ENCODE results near the gene MAD1L1.

The MAD1L1 gene

DNA sequence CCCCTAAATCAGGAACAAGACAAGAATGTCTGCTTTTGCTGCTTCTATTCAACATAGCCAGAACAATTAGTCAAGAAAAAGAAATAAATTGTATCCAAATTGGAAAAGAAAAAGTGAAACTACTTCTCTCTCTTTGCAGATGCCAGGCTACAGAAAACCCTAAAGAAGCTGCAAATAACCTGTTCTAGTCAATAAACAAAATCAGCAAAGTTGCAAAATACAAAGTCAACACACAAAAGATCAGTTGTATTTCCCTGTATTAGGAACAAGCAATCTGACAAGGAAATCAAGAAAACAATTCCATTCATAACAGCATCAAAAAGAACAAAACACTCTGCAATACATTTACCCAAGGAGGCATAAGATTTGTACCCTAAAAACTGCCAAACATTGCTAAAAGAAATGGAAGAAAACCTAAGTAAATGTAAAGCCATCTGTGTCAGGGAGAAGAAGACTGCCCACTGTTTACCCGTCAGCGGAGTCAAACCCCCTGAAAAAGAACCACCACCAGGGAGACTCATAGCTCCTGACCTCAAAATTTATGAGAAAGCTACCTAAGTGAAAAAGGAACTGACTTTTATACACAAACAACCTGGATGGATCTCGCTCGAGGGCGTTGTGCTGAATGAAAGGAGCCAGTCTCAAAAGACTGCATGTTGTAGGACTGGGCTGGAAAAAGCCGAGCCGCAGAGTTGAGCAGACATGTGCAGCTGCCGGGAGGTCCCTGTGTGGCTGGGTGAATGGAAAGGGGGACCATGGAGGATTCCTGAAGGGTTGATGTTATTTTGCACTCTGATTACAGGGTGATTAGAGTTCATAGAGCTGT lies 263.1 kb downstream of the MAD1L1 start:
- 97% methylated on average over 8 of the region's 8 CpGs for WGBS
- H3K4ac ChIP-seq (ENCODE audit: low read depth in 1 of 2, low read length in 2 of 2), result no peak overlapping the region

DNA sequence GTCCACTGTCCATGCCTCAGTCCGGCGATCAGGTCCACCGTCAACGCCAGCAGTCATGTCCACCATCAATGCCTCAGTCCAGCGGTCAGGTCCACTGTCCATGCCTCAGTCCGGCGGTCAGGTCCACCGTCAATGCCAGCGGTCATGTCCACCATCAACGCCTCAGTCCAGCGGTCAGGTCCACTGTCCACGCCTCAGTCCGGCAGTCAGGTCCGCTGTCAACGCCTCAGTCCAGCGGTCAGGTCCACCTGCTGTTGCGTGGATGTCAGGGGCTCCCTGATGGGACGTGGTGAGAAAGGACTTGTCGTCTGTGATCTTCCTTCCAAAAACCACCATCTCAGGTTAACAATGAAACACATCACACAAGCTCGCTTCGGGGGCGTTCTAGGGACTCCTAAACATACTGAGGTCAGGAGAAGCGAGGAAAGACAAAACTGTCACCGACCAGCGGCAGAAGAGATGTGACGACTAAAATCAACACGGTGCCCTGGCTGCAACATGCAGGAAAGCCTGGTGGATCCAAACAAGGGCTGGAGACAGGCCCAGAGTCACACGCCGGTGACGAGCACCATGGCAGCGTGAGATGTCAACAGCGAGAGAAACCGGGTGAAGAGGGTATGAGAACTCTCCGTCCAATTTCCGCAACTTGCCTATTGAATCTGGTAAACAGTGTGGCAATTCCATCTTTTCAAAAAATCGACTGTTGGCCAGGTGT lies 264.2 kb downstream of the MAD1L1 start:
- H4K8ac ChIP-seq (ENCODE audit: low read length), result no peak overlapping the region
- H2BK12ac ChIP-seq (ENCODE audit: low read length in 2 of 2), result no peak overlapping the region
- H2AK5ac ChIP-seq (ENCODE audit: low read length, severe bottlenecking), result no peak overlapping the region
- DNase-seq, result no peak
- no peaks in the 10 kb centered on the region for H3K27me3 ChIP-seq (ENCODE audit: control insufficient read depth in 1 of 2, insufficient read depth in 1 of 2, low read length in 2 of 2)
- no peak overlapping the region for H2BK5ac ChIP-seq (ENCODE audit: low read depth, low read length, poor library complexity, severe bottlenecking)
- no peak overlapping the region for H2BK120ac ChIP-seq (ENCODE audit: low read depth, low read length)
- no peak overlapping the region for H3K23ac ChIP-seq (ENCODE audit: low read length in 2 of 2)
- H2BK15ac ChIP-seq (ENCODE audit: low read depth, poor library complexity, severe bottlenecking), result no peak overlapping the region
- no peak overlapping the region for H3K9ac ChIP-seq (ENCODE audit: low read length)
- H3K4me1 ChIP-seq (ENCODE audit: control insufficient read depth, insufficient read depth, low read depth, low read length), result peaks cover 1% of the 10 kb centered on the region
- no peak overlapping the region for H3K4me2 ChIP-seq (ENCODE audit: low read length, poor library complexity, severe bottlenecking)
- peaks cover 6% of the 10 kb centered on the region for H3K79me1 ChIP-seq (replicated peaks; ENCODE audit: low read length, poor library complexity, severe bottlenecking)
- no peak overlapping the region for H3K14ac ChIP-seq (ENCODE audit: low read length in 2 of 2)
- no peak overlapping the region for H3K4ac ChIP-seq (ENCODE audit: low read depth in 1 of 2, low read length in 2 of 2)
- H3K18ac ChIP-seq (ENCODE audit: low read depth in 1 of 2, low read length in 2 of 2), result no peak overlapping the region
- 97% methylated on average over 36 of the region's 36 CpGs for WGBS
- peaks cover 18 to 51% of the 10 kb centered on the region in 2 experiments for H3K36me3 ChIP-seq (ENCODE audit: control insufficient read depth in 1 of 2, insufficient read depth in 2 of 2, low read depth in 1 of 2, low read length in 2 of 2)
- H2AFZ ChIP-seq (ENCODE audit: low read depth, low read length), result no peak overlapping the region
- H3K27ac ChIP-seq (ENCODE audit: low read length, poor library complexity, severe bottlenecking), result no peak overlapping the region
- H3K4me3 ChIP-seq (ENCODE audit: insufficient read depth in 1 of 2, low read depth in 1 of 2, low read length in 2 of 2), result no peak overlapping the region
- no peaks in the 10 kb centered on the region for H3K9me3 ChIP-seq (ENCODE audit: control insufficient read depth, low read length)
- H4K91ac ChIP-seq (ENCODE audit: low read length), result no peak overlapping the region

More for the DNA sequence above, 263.1 kb downstream of the MAD1L1 start:
- H2AK5ac ChIP-seq (ENCODE audit: low read length, severe bottlenecking), result no peak overlapping the region
- peaks cover 1% of the 10 kb centered on the region for H3K4me1 ChIP-seq (ENCODE audit: control insufficient read depth, insufficient read depth, low read depth, low read length)
- H2BK120ac ChIP-seq (ENCODE audit: low read depth, low read length), result no peak overlapping the region
- no peak overlapping the region for H3K14ac ChIP-seq (ENCODE audit: low read length in 2 of 2)
- no peak overlapping the region for H2BK15ac ChIP-seq (ENCODE audit: low read depth, poor library complexity, severe bottlenecking)
- no peak overlapping the region for H3K23ac ChIP-seq (ENCODE audit: low read length in 2 of 2)
- no peak overlapping the region for H3K4me3 ChIP-seq (ENCODE audit: insufficient read depth in 1 of 2, low read depth in 1 of 2, low read length in 2 of 2)
- H4K8ac ChIP-seq (ENCODE audit: low read length), result no peak overlapping the region
- peaks cover 4% of the 10 kb centered on the region for H3K79me1 ChIP-seq (replicated peaks; ENCODE audit: low read length, poor library complexity, severe bottlenecking)
- H2BK12ac ChIP-seq (ENCODE audit: low read length in 2 of 2), result no peak overlapping the region
- H3K9ac ChIP-seq (ENCODE audit: low read length), result no peak overlapping the region
- no peak overlapping the region for H2AFZ ChIP-seq (ENCODE audit: low read depth, low read length)
- H3K27me3 ChIP-seq (ENCODE audit: control insufficient read depth in 1 of 2, insufficient read depth in 1 of 2, low read length in 2 of 2), result no peaks in the 10 kb centered on the region
- no peak overlapping the region for H4K91ac ChIP-seq (ENCODE audit: low read length)
- no peaks in the 10 kb centered on the region for H3K9me3 ChIP-seq (ENCODE audit: control insufficient read depth, low read length)
- DNase-seq, result peak; percentile 1
- no peak overlapping the region for H3K27ac ChIP-seq (ENCODE audit: low read length, poor library complexity, severe bottlenecking)
- no peak overlapping the region for H3K4me2 ChIP-seq (ENCODE audit: low read length, poor library complexity, severe bottlenecking)
- H3K18ac ChIP-seq (ENCODE audit: low read depth in 1 of 2, low read length in 2 of 2), result no peak overlapping the region
- peaks cover 15 to 48% of the 10 kb centered on the region in 2 experiments for H3K36me3 ChIP-seq (ENCODE audit: control insufficient read depth in 1 of 2, insufficient read depth in 2 of 2, low read depth in 1 of 2, low read length in 2 of 2)
- H2BK5ac ChIP-seq (ENCODE audit: low read depth, low read length, poor library complexity, severe bottlenecking), result no peak overlapping the region

DNA sequence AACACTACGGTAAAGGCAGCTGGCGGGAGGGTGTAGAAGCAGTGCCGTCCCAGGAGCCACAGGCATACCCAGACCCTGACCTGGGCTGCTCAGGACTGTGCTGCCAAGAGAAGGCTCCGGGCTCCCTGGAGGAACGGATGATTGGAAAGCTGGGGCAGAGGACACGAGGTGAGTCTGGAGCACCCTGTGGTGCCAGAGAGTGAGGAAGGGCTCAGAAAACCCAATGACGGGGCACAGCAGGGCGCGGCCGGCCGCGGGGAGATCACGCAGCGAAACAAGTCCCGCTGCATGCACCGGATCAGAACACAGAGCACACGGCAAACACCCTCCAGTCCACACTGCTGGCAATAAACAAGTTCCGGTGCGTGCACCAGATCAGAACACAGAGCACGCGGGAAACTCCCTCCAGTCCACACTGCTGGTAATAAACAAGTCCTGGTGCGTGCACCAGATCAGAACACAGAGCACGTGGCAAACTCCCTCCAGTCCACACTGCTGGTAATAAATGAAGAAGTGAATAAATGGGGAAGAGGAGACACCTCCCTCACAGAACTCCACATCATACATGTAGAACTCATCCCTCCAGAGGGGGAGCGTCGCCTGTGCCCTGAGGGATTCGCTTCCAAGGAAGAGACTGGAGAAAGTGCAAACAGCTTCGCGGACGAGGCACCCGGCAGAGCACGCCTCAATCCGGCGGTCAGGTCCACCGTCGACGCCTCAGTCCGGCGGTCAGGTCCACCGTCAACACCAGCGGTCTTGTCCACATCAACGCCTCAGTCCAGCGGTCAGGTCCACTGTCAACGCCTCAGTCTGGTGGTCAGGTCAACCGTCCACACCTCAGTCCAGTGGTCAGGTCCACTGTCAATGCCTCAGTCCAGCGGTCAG lies 265.0 kb downstream of the MAD1L1 start:
- no peak overlapping the region for H3K9ac ChIP-seq (ENCODE audit: low read length)
- no peak overlapping the region for H3K4me3 ChIP-seq (ENCODE audit: insufficient read depth in 1 of 2, low read depth in 1 of 2, low read length in 2 of 2)
- H2BK12ac ChIP-seq (ENCODE audit: low read length in 2 of 2), result no peak overlapping the region
- no peak overlapping the region for H2BK5ac ChIP-seq (ENCODE audit: low read depth, low read length, poor library complexity, severe bottlenecking)
- H2BK15ac ChIP-seq (ENCODE audit: low read depth, poor library complexity, severe bottlenecking), result no peak overlapping the region
- peaks cover 21 to 49% of the 10 kb centered on the region in 2 experiments for H3K36me3 ChIP-seq (ENCODE audit: control insufficient read depth in 1 of 2, insufficient read depth in 2 of 2, low read depth in 1 of 2, low read length in 2 of 2)
- DNase-seq, result no peak
- no peak overlapping the region for H3K18ac ChIP-seq (ENCODE audit: low read depth in 1 of 2, low read length in 2 of 2)
- peaks cover 4% of the 10 kb centered on the region for H3K9me3 ChIP-seq (ENCODE audit: control insufficient read depth, low read length)
- H3K23ac ChIP-seq (ENCODE audit: low read length in 2 of 2), result no peak overlapping the region
- H2AK5ac ChIP-seq (ENCODE audit: low read length, severe bottlenecking), result no peak overlapping the region
- no peaks in the 10 kb centered on the region for H3K27me3 ChIP-seq (ENCODE audit: control insufficient read depth in 1 of 2, insufficient read depth in 1 of 2, low read length in 2 of 2)
- no peak overlapping the region for H2AFZ ChIP-seq (ENCODE audit: low read depth, low read length)
- H3K14ac ChIP-seq (ENCODE audit: low read length in 2 of 2), result no peak overlapping the region
- H3K4ac ChIP-seq (ENCODE audit: low read depth in 1 of 2, low read length in 2 of 2), result no peak overlapping the region
- H4K8ac ChIP-seq (ENCODE audit: low read length), result no peak overlapping the region
- no peak overlapping the region for H3K4me2 ChIP-seq (ENCODE audit: low read length, poor library complexity, severe bottlenecking)
- 98% methylated on average over 44 of the region's 45 CpGs for WGBS
- no peak overlapping the region for H4K91ac ChIP-seq (ENCODE audit: low read length)
- H3K27ac ChIP-seq (ENCODE audit: low read length, poor library complexity, severe bottlenecking), result no peak overlapping the region
- peaks cover 1% of the 10 kb centered on the region for H3K4me1 ChIP-seq (ENCODE audit: control insufficient read depth, insufficient read depth, low read depth, low read length)
- peaks cover 6% of the 10 kb centered on the region for H3K79me1 ChIP-seq (replicated peaks; ENCODE audit: low read length, poor library complexity, severe bottlenecking)
- H2BK120ac ChIP-seq (ENCODE audit: low read depth, low read length), result no peak overlapping the region

Data from mesenchymal stem cell (in vitro differentiated cells and primary cell).